Measurements from ENCODE around the gene SERPINE2. TPM values are rescaled to one million over a fixed set of nuclear protein-coding genes. Genes with fewer than 3 reads are reported as not detected.
A peak's percentile ranks its signal among the peaks of the same experiment; 100 is the strongest.
"Not testable (repeated sequence)": the region's sequence is repeated elsewhere in the genome, so short reads cannot be mapped to it uniquely, and the experiment has no call there.

SERPINE2 gene
- total RNA-seq, 1 donor from 2014 or later, result 95.3 TPM

DNA sequence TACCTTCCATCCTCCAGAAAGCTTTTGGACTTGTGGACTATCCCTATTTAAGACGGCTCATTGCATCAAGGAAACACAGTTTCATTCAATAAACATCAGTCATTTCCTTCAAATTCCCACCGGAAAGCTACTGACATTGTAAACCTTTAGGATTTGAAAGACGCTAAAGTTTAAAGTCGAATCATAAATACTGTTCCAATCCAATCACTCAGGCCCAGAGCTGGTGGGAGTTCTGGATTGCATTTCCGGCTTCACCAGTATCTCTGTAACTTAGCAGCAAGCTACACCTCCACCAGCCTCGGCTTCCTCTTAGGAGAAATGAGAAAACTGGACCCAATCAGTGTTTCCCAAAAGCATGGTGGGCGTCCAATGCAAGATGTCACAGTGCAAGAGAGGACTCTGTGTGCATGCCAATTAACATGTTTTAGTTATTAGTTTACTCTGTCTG lies 95.5 kb downstream of the SERPINE2 start:
- Histone ChIP-seq H3K36me3 (ENCODE audit: control insufficient read depth, insufficient read depth, low read length) (no peaks in the 10 kb centered on the region), H3K27me3 (ENCODE audit: control insufficient read depth, insufficient read depth, low read length) (no peaks in the 10 kb centered on the region), H3K4me3 (ENCODE audit: low read depth, low read length) (peak overlapping the region; percentile 97)
- DNase-seq (ENCODE audit: low read depth) (peak; percentile 52), FAIRE-seq (no peak)
- TF ChIP-seq, protein P1, sequence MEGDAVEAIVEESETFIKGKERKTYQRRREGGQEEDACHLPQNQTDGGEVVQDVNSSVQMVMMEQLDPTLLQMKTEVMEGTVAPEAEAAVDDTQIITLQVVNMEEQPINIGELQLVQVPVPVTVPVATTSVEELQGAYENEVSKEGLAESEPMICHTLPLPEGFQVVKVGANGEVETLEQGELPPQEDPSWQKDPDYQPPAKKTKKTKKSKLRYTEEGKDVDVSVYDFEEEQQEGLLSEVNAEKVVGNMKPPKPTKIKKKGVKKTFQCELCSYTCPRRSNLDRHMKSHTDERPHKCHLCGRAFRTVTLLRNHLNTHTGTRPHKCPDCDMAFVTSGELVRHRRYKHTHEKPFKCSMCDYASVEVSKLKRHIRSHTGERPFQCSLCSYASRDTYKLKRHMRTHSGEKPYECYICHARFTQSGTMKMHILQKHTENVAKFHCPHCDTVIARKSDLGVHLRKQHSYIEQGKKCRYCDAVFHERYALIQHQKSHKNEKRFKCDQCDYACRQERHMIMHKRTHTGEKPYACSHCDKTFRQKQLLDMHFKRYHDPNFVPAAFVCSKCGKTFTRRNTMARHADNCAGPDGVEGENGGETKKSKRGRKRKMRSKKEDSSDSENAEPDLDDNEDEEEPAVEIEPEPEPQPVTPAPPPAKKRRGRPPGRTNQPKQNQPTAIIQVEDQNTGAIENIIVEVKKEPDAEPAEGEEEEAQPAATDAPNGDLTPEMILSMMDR (IDR thresholded peaks at IDR 0.05; ENCODE audit: insufficient read depth, low read length, severe bottlenecking), result no peak

DNA sequence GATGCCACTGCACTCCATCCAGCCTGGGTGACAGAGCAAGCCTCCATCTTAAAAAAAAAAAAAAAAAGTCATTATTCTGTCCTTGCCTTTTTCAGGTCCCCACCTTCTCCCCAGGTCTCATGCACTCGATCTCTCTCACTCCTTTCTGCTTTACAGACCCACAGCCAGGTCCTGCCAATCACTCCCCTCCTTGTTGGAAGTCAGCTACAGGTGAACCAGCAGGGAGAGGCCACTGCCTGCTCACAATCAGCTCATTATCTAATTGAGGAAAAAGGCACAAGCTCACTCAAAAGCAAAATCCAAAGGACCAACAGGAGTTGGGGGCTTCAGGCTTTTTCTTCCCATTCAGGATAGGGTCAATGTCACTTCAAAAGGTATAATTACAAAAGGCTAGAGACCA lies 96.0 kb downstream of the SERPINE2 start:
- no peak for FAIRE-seq
- Histone ChIP-seq H3K4me3 (ENCODE audit: low read depth, low read length) (no peak overlapping the region), H3K27me3 (ENCODE audit: control insufficient read depth, insufficient read depth, low read length) (no peaks in the 10 kb centered on the region), H3K36me3 (ENCODE audit: control insufficient read depth, insufficient read depth, low read length) (no peaks in the 10 kb centered on the region)
- TF ChIP-seq, protein P1 (IDR thresholded peaks at IDR 0.05; ENCODE audit: insufficient read depth, low read length, severe bottlenecking), result no peak
- DNase-seq (ENCODE audit: low read depth), result no peak

DNA sequence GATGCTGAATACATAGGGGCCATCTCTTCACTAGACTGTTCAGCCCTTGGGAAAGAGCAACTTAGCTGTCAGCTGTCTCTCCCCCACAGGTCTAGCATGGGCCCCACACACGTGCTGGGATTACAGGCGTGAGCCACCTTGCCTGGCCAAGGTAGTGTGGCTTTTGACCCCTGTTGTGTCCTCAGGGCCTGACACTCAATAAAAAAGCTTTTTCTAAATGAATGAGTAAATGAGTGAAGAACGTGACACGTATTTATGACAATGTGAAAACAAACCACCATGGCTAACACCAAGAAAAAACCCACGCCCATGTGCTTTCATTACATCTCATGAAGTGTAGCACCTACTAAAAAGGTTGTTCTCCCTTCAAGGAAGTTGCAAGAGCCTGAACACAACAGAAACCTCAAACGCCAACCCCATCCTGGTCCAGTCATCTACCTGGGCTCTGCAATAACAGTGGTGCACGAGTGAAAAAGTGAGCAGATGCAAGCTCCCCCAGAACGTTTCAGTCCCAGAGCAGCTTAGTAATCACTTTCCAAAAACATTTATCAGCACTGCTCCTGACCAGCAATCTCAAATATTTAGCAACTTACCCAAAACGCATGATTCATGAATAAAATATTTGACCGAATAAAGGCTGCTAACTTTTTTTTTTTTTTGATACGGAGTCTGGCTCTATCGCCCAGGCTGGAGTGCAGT lies 97.4 kb downstream of the SERPINE2 start:
- no peak overlapping the region for H3K4me3 ChIP-seq (ENCODE audit: low read depth, low read length)
- FAIRE-seq (no peak), DNase-seq (ENCODE audit: low read depth) (peak; percentile 70)
- TF ChIP-seq, protein P1 (IDR thresholded peaks at IDR 0.05; ENCODE audit: insufficient read depth, low read length, severe bottlenecking), result no peak
- no peaks in the 10 kb centered on the region for H3K36me3 ChIP-seq (ENCODE audit: control insufficient read depth, insufficient read depth, low read length)
- no peaks in the 10 kb centered on the region for H3K27me3 ChIP-seq (ENCODE audit: control insufficient read depth, insufficient read depth, low read length)

DNA sequence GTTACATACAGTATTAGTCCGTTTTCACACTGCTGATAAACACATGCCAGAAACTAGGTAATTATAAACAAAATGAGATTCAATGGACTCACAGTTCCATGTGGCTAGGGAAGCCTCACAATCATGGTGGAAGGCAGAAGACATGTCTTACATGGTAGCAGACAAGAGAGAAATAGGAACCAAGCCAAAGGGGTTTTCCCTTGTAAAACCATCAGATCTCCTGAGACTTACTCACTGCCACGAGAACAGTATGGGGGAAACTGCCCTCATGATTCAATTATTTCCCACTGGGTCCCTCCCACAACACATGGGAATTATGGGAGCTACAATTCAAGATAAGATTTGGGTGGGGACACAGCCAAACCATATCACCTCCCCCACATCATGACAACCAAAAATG lies 99.6 kb downstream of the SERPINE2 start:
- not testable (repeated sequence) for H3K36me3 ChIP-seq (ENCODE audit: control insufficient read depth, insufficient read depth, low read length); H3K4me3 ChIP-seq (ENCODE audit: low read depth, low read length); H3K27me3 ChIP-seq (ENCODE audit: control insufficient read depth, insufficient read depth, low read length); FAIRE-seq
- DNase-seq (ENCODE audit: low read depth), result peak; percentile 51

DNA sequence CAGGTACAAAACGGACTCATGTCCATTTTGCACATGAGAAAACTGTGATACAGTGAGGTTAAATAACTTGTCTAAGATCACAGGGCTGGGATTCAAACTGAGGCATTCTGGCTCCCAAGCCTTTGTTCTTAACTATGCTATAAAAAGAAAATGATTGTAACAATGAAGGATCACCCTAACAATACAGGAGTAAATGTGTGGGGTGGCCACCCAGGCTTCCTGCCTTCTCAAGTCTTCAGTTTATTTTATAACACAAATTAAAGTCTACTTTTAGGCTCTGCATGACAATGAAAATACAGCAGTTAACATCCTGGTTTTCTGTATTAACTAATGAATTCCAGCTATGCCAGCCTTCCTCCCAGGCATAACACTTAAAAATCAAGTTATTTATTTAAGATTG lies 101.6 kb downstream of the SERPINE2 start:
- DNase-seq (ENCODE audit: low read depth), result no peak

DNA sequence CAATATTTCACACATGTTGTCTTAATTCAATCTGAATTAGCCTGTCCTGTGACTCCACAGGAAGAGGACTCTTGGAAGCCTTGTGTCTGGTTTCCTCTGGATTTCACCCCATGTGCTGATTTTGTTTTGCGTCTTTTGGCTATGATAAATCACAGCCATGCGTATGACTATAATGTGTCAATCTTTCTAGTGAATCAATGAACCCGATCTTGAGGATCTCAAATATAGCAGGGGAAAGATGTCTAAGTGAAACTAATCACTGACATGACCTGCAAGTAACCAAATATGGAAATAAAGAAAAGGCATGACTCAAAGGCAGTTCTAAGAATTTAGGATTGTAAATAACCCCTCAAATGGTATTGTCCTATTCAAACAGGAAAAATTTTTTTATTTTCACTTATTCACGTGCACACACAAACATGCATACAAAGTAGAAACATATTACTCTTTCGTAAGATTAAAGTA lies 102.2 kb downstream of the SERPINE2 start:
- no peaks in the 10 kb centered on the region for H3K36me3 ChIP-seq (ENCODE audit: control insufficient read depth, insufficient read depth, low read length)

More for the DNA sequence above, 101.6 kb downstream of the SERPINE2 start:
- H3K4me3 ChIP-seq (ENCODE audit: low read depth, low read length), result no peak overlapping the region
- H3K36me3 ChIP-seq (ENCODE audit: control insufficient read depth, insufficient read depth, low read length), result no peaks in the 10 kb centered on the region
- H3K27me3 ChIP-seq (ENCODE audit: control insufficient read depth, insufficient read depth, low read length), result no peaks in the 10 kb centered on the region
- no peak for FAIRE-seq
- TF ChIP-seq, protein P1 (IDR thresholded peaks at IDR 0.05; ENCODE audit: insufficient read depth, low read length, severe bottlenecking), result no peak

More for the DNA sequence above, 102.2 kb downstream of the SERPINE2 start:
- no peak overlapping the region for H3K4me3 ChIP-seq (ENCODE audit: low read depth, low read length)
- FAIRE-seq (no peak), DNase-seq (ENCODE audit: low read depth) (no peak)
- no peaks in the 10 kb centered on the region for H3K27me3 ChIP-seq (ENCODE audit: control insufficient read depth, insufficient read depth, low read length)
- TF ChIP-seq, protein P1 (IDR thresholded peaks at IDR 0.05; ENCODE audit: insufficient read depth, low read length, severe bottlenecking), result no peak

Data from bronchial epithelial cell (primary cell).